Small intestine (tissue), 7 donors: ENCODE data around the gene CTNNA1. TPM values are rescaled to one million over a fixed set of nuclear protein-coding genes. Genes with fewer than 3 reads are reported as not detected.
"Not testable (repeated sequence)": the region's sequence is repeated elsewhere in the genome, so short reads cannot be mapped to it uniquely, and the experiment has no call there.

Experiments
- DNase-seq, 2 donors: peaks; one replicate each; pipeline versions ENCODE4 v3.0.0 to v3.0.0-alpha.2; 2013
- FAIRE-seq: peaks from 2 replicates; lab custom pipeline; 2012; peaks lifted over from hg19 to GRCh38; lab: Jason Lieb, UNC
- H3K27ac ChIP-seq, 3 donors: one replicate each; pipeline ENCODE4 v1.5.1; 2013; ENCODE audit warnings: low read length in 2 of 3, mild to moderate bottlenecking in 2 of 3, control low read depth in 1 of 3, inconsistent platforms in 1 of 3, low read depth in 1 of 3, moderate library complexity in 1 of 3
- H3K27me3 ChIP-seq, 3 donors: one replicate each; pipeline ENCODE4 v1.6.1; 2013; ENCODE audit warnings: low read length in 3 of 3, inconsistent platforms in 1 of 3; ENCODE audit not compliant: control insufficient read depth in 3 of 3, insufficient read depth in 3 of 3
- H3K36me3 ChIP-seq, 3 donors: one replicate each; pipeline ENCODE4 v1.6.1; 2013; ENCODE audit warnings: low read length in 3 of 3, inconsistent platforms in 1 of 3, low read depth in 1 of 3, mild to moderate bottlenecking in 1 of 3, moderate library complexity in 1 of 3; ENCODE audit not compliant: control insufficient read depth in 3 of 3, insufficient read depth in 2 of 3
- H3K4me1 ChIP-seq, 3 donors: one replicate each; pipeline ENCODE4 v1.6.1; 2013; ENCODE audit warnings: low read length in 2 of 3, inconsistent platforms in 1 of 3, low read depth in 1 of 3, mild to moderate bottlenecking in 1 of 3, moderate library complexity in 1 of 3; ENCODE audit not compliant: control insufficient read depth in 3 of 3, insufficient read depth in 2 of 3
- H3K4me3 ChIP-seq, 3 donors: one replicate each; pipeline ENCODE4 v1.5.1; 2013; ENCODE audit warnings: low read length in 3 of 3, control low read depth in 1 of 3, inconsistent platforms in 1 of 3, low read depth in 1 of 3, mild to moderate bottlenecking in 1 of 3, moderate library complexity in 1 of 3
- H3K9me3 ChIP-seq, 2 donors: one replicate each; pipeline ENCODE4 v1.6.1; 2013; ENCODE audit warnings: low read depth in 1 of 2, low read length in 1 of 2; ENCODE audit not compliant: control insufficient read depth in 2 of 2, insufficient read depth in 1 of 2
- WGBS, 3 donors: extraction: QIAGEN DNeasy Blood & Tissue Kit; methylation state at CpG; one replicate each; pipeline ENCODE4 v1.1.7; 2013; 5-methylcytosine and 5-hydroxymethylcytosine counted together
- polyA plus RNA-seq, 4 donors: library from polyadenylated mRNA; stranded (reverse) in 3 of 4; unstranded in 1 of 4; fragments of 200-250 nt in 3 of 4; fragments of 120-200 nt in 1 of 4; gene quantifications; one replicate each; pipeline versions ENCODE4 v1.2.1 to v1.2.3, GENCODE V29; 2013
- donor health status: healthy with polysubstance abuse.
- donor health status: control.
- donor health status: control.
- donor health status: Bipolar disorder and iron deficiency.
- donor health status: healthy.

The CTNNA1 gene
- polyA plus RNA-seq, 4 donors, result 145 to 286 (median 196) TPM

DNA sequence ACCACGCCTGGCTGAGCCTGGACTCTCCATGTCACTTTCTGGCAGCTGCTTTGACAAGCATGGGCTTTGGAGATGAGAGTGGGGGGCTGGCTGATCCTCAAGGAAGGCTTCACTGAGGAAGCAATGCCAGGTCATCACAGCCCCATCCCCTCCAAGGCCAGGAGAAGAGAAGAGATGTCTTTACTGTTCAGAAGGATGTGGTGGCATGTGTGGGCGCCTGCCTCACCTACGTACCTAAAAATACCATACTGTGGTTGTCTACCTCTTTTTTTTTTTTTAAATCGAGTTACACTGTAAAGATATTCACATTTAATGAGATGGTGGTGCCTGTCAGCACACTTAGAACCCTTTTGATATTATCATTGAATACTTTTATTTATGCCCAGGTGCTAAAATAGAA is 26.4 kb upstream of the CTNNA1 start:
- H3K27ac ChIP-seq, result no peak overlapping the region
- H3K36me3 ChIP-seq, result no peaks in the 10 kb centered on the region
- FAIRE-seq (no peak), DNase-seq (no peak)
- H3K4me3 ChIP-seq, result no peak overlapping the region
- peaks cover 0 to 59% (median 0%) of the 10 kb centered on the region in 3 donors for H3K4me1 ChIP-seq
- H3K9me3 ChIP-seq, result no peaks in the 10 kb centered on the region
- no peaks in the 10 kb centered on the region for H3K27me3 ChIP-seq
- 71 to 82% (median 74%) methylated on average over 4 of the region's 4 CpGs for WGBS, 3 donors

DNA sequence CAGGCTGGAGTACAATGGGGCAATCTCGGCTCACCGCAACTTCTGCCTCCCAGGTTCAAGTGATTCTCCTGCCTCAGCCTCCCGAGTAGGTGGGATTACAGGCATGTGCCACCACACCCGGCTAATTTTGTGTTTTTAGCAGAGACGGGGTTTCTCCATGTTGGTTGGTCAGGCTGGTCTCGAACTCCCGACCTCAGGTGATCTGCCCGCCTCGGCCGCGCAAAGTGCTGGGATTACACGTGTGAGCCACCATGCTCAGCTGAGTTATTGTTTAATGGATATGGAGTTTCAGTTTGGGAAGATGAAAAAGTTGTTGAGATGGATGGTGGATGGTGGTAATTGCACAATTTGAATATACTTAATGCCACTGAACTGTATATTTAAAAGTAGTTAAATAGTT is 22.7 kb upstream of the CTNNA1 start:
- WGBS, 3 donors, result 91 to 93% (median 91%) methylated on average over 12 of the region's 12 CpGs
- FAIRE-seq, result not testable (repeated sequence)
- peak overlapping the region in 1 of 3 donors; percentile 34 for H3K27ac ChIP-seq

DNA sequence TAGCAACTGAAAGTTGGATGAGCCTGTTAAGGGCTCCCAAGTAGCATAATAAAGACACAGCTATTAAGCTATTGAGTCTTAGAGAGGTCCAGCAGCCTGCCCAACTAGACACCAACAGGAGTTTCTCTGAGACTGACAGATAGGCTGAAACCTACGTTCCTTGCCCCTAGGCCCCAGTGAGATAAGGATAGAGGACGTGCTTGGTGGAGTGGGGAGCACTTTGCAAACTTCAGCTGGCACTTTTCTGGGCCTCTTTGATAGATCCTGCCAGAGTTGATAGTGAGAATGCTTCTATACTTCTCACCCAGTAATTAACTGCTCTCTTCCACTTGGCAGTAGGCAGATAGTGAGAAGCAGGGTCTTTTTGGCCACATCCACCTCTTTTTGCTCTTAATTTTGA is 20.8 kb upstream of the CTNNA1 start:
- DNase-seq, result no peak

More for the DNA sequence above, 22.7 kb upstream of the CTNNA1 start:
- H3K36me3 ChIP-seq, H3K9me3 ChIP-seq, H3K4me3 ChIP-seq, H3K27me3 ChIP-seq, DNase-seq: not testable (repeated sequence)
- peaks cover 0 to 34% (median 0%) of the 10 kb centered on the region in 3 donors for H3K4me1 ChIP-seq

DNA sequence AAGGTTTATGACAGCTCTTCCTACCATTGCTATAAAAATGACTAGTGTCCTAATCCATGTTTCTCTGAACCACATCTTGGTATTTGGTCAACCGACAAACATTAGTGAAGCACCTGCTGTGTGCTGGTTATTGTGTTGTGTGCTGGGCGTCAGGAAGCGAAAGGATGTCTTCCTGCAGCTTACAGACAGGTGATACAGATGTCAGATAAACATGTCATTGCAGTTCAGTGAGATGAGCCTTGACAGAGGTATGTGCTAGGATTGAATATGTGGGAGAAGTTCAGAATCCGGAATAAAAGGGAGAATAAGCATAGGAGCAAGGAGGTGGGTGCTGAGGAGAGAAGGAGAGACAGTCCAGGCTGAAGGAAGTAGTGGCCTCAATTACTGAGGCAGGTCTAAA is 20.3 kb upstream of the CTNNA1 start:
- peaks cover 0 to 18% (median 0%) of the 10 kb centered on the region in 3 donors for H3K4me1 ChIP-seq
- no peaks in the 10 kb centered on the region for H3K9me3 ChIP-seq
- no peaks in the 10 kb centered on the region for H3K36me3 ChIP-seq
- no peak overlapping the region for H3K27ac ChIP-seq
- no peak for DNase-seq
- 91 to 93% (median 92%) methylated on average over 4 of the region's 4 CpGs for WGBS, 3 donors
- H3K27me3 ChIP-seq, result no peaks in the 10 kb centered on the region
- H3K4me3 ChIP-seq, result no peak overlapping the region
- no peak for FAIRE-seq

More for the DNA sequence above, 20.8 kb upstream of the CTNNA1 start:
- Histone ChIP-seq H3K4me1 (peaks cover 0 to 20% (median 0%) of the 10 kb centered on the region in 3 donors), H3K4me3 (no peak overlapping the region), H3K9me3 (no peaks in the 10 kb centered on the region), H3K36me3 (no peaks in the 10 kb centered on the region), H3K27me3 (no peaks in the 10 kb centered on the region), H3K27ac (no peak overlapping the region)
- WGBS, 3 donors, result 49 to 66% (median 53%) methylated on average over 2 of the region's 2 CpGs
- no peak for FAIRE-seq

DNA sequence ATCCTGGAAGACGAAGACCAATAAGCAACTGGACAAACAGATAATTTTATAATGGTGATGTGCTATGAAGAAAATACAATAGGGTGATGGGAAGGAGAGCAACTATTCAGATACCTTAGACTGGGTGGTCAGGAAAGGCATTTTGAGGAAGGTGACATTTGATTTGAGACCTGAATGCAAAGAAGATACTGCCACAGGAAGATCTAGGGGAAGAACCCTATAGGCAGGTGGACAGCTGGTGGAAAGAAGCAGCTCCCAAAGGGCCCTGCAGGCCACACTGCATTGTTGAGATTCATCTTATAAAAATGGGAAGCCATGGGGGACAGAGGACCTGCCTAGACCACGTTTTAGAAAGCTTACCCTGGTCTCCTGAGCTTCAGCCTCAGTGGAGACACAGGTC is 19.7 kb upstream of the CTNNA1 start:
- DNase-seq (no peak), FAIRE-seq (no peak)
- Histone ChIP-seq H3K4me1 (peaks cover 0 to 18% (median 0%) of the 10 kb centered on the region in 3 donors), H3K4me3 (no peak overlapping the region), H3K27me3 (no peaks in the 10 kb centered on the region), H3K9me3 (no peaks in the 10 kb centered on the region), H3K27ac (no peak overlapping the region), H3K36me3 (no peaks in the 10 kb centered on the region)
- WGBS, 3 donors, result 60 to 75% (median 61%) methylated on average over 2 of the region's 2 CpGs

DNA sequence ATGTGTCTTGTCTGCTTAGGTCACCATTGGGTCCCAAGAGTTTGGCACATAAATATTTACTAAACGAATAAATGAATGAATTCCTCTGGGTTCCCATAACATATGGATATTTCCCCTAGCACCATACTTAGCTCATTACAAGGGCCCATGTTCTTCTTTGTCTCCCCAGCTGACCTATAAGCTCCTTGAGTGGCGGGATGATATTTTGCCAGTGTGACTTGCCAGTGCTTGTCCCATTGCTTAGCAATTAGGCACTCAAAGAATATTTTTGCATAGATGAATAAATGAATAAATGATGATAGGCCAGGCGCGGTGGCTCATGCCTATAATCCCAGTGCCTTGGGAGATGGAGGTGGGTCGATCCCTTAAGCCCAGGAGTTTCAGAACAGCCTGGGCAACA is 16.9 kb upstream of the CTNNA1 start:
- H3K4me3 ChIP-seq, result no peak overlapping the region
- FAIRE-seq (no peak), DNase-seq (no peak)
- H3K27me3 ChIP-seq, result no peaks in the 10 kb centered on the region
- 92 to 97% (median 94%) methylated on average over 5 of the region's 5 CpGs for WGBS, 3 donors
- no peaks in the 10 kb centered on the region for H3K36me3 ChIP-seq
- no peak overlapping the region for H3K27ac ChIP-seq
- H3K9me3 ChIP-seq, result no peaks in the 10 kb centered on the region
- peaks cover 0 to 16% (median 0%) of the 10 kb centered on the region in 3 donors for H3K4me1 ChIP-seq

DNA sequence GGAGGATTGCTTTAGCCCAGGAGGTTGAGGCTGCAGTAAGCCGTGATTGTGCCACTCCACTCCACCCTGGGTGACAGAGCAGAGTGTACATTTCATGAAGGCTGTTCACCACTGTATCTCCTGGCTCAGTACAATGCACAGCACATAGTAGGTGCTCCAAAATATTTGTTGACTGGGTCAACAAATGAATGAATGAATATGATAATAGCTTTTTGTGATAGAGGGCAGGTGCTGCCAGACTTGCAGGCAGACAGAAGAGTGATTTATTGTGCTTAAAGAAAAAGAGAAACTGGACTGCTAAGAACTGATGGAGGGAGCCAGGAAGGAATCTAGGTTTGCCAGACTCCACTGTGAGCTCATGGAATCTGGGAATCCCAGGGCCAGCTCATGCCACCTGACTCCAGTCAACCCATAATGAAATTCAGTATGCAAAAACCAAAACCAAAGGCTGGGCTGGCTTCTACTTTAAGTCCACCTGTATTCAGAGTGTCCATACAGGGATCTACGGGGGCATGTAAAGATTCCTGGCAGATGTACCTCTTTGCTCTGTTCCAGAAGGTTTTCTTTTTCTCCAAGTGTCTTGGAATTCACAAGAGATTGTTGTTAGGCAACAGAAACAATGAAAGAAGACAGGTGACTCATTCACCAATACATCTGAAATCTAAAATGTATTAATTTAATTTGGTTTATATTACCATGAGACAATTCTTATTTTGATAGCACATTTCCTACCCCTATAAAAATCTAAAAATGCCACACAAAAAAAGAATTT is 15.5 kb upstream of the CTNNA1 start:
- 86 to 94% (median 93%) methylated on average over 2 of the region's 2 CpGs for WGBS, 3 donors
- H3K4me3 ChIP-seq, result no peak overlapping the region
- H3K9me3 ChIP-seq, result no peaks in the 10 kb centered on the region
- FAIRE-seq (no peak), DNase-seq (no peak)
- no peak overlapping the region for H3K27ac ChIP-seq
- H3K4me1 ChIP-seq, result peaks cover 0 to 2% (median 0%) of the 10 kb centered on the region in 3 donors
- no peaks in the 10 kb centered on the region for H3K36me3 ChIP-seq
- H3K27me3 ChIP-seq, result no peaks in the 10 kb centered on the region

DNA sequence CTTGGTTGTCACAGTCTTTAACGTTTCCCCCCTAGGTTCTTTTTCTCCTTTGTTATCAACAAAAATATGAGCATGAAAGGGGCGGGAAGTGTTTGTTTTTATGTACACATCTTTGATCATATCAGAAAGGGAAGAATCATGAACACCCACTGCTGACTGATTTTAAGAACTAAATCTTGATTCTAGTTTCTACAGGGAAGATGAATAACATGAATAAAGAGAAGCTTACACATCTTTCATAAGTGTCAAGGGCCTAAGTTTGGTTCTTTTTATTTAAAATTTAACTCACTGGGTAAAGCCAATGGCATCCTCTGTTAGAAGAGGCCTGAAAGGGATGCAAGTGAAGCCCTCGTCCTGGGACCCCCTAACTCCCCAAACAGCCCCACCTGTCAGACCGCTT is 14.8 kb upstream of the CTNNA1 start:
- H3K27ac ChIP-seq, result no peak overlapping the region
- 63 to 70% (median 70%) methylated on average over 4 of the region's 4 CpGs for WGBS, 3 donors
- no peaks in the 10 kb centered on the region for H3K27me3 ChIP-seq
- DNase-seq, result no peak
- H3K36me3 ChIP-seq, result no peaks in the 10 kb centered on the region
- H3K4me1 ChIP-seq, result no peaks in the 10 kb centered on the region
- H3K9me3 ChIP-seq, result no peaks in the 10 kb centered on the region
- FAIRE-seq, result no peak
- no peak overlapping the region for H3K4me3 ChIP-seq
